ENCODE measurements around the gene RPL28. TPM values are rescaled to one million over a fixed set of nuclear protein-coding genes. Genes with fewer than 3 reads are reported as not detected.

RPL28 gene
- total and polyA plus RNA-seq, 2 of the 4 experiments (the other 2 are of a cell fraction) = 386 to 1,693 TPM

DNA sequence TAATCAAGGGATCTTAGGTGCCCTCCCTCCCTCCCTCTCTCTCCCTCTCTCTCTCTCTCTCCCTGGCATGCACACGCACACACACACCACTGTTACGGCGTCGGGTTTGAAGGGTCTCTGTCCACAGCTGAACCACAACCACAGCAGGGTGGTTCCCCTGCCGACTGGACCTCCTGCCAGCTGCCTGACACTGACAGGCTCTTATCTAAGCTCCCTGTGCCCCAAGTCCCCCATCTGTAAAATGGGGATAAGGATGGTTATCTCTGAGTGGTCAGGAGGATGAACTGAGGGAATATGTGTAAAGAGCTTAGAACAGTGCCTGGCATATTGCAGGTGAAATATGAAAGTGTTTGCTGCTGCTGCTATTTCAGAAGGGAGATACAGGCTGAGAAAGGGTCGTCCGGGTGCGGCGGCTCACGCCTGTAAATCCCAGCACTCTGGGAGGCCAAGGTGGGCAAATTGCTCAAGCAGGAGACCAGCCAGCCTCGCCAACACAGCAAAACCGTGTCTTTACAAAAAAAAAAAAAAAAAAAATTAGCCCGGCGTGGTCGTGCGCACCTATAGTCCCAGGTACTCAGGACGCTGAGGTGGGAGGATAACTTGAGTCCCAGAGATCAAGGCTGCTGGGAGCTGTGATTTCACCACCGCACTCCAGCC is 58.2 kb downstream of the RPL28 start:
- no peak overlapping the region for H3K4me2 ChIP-seq (ENCODE audit: low read depth, low read length)
- DNase-seq = no peak
- H3K4me3 ChIP-seq (ENCODE audit: insufficient read depth, low read depth, low read length) = no peak overlapping the region
- no peak overlapping the region for H3K9ac ChIP-seq (ENCODE audit: low read depth, low read length)
- no peak overlapping the region for H2BK15ac ChIP-seq (ENCODE audit: low read depth, low read length)
- ChIA-PET CTCF (interaction anchor here (0.7 kb wide), 1 partner anchor 322 kb away, joined by 3 read pairs; no protein-coding TSS in a partner anchor), POLR2A (ENCODE audit: unreplicated experiment) (no interaction called here)
- H3K56ac ChIP-seq (ENCODE audit: extremely low read depth, insufficient read depth, low read length) = no peak overlapping the region
- no peak overlapping the region for H2BK5ac ChIP-seq (ENCODE audit: low read depth, low read length, poor library complexity, severe bottlenecking)
- H4K8ac ChIP-seq (ENCODE audit: low read depth in 2 of 2, low read length in 2 of 2) = no peak overlapping the region
- no peaks in the 10 kb centered on the region; the same call in 1 of the 2 replicates for H3K9me1 ChIP-seq (ENCODE audit: insufficient read depth, low read length)
- no peak overlapping the region for H2AFZ ChIP-seq (replicated peaks; ENCODE audit: low read length, poor library complexity)
- no peak overlapping the region for H3K23ac ChIP-seq (ENCODE audit: low read depth, low read length)
- no peak overlapping the region for H2BK20ac ChIP-seq (ENCODE audit: low read depth, low read length)
- H3K79me1 ChIP-seq (ENCODE audit: low read depth in 1 of 2, low read length in 2 of 2) = no peaks in the 10 kb centered on the region
- no peak overlapping the region for H3K14ac ChIP-seq (replicated peaks; ENCODE audit: low read depth, low read length)
- H4K91ac ChIP-seq (ENCODE audit: insufficient read depth, low read depth, low read length) = no peak overlapping the region
- H4K20me1 ChIP-seq (ENCODE audit: insufficient read depth, low read length) = peaks cover 8% of the 10 kb centered on the region; the same call in 1 of the 2 replicates
- H2AK9ac ChIP-seq (replicated peaks; ENCODE audit: low read depth, low read length, poor library complexity) = no peak overlapping the region
- H4K5ac ChIP-seq (ENCODE audit: low read depth, low read length) = no peak overlapping the region
- no peaks in the 10 kb centered on the region for H3K4me1 ChIP-seq (ENCODE audit: control insufficient read depth, insufficient read depth, low read length)
- dilution Hi-C loops (cut with HindIII; ENCODE audit: low sequenced_read_pairs, unreplicated experiment) = no loop called here
- in situ Hi-C loops (cut with MboI; ENCODE audit: low sequenced_read_pairs) = no loop called here
- no peaks in the 10 kb centered on the region for H3K36me3 ChIP-seq (ENCODE audit: control insufficient read depth, insufficient read depth, low read length)
- WGBS, 2 experiments (ENCODE audit: extremely low coverage in 2 of 2, insufficient read length in 1 of 2) = 20% methylated on average over 2 of the region's 18 CpGs; no CpG with 5 or more reads in 1 of the 2 experiments
- peaks cover 67% of the 10 kb centered on the region for H3K27me3 ChIP-seq (ENCODE audit: control insufficient read depth, insufficient read depth, low read length)
- H2BK120ac ChIP-seq (ENCODE audit: low read depth, low read length) = no peak overlapping the region
- no peak overlapping the region for H2AK5ac ChIP-seq (ENCODE audit: low read depth, low read length)
- H3K9me3 ChIP-seq (ENCODE audit: control insufficient read depth, insufficient read depth, low read length) = no peaks in the 10 kb centered on the region
- no TSS peak for BruUV-seq (replicated peaks)
- H3K4ac ChIP-seq (ENCODE audit: low read depth, low read length) = no peak overlapping the region
- H3K18ac ChIP-seq (ENCODE audit: low read depth, low read length) = no peak overlapping the region
- intact Hi-C loops (cut with micrococcal nuclease) = no loop called here
- no peak overlapping the region for H3K27ac ChIP-seq (ENCODE audit: insufficient read depth, low read length)
- no peak for ATAC-seq (ENCODE audit: low read depth)
- TF ChIP-seq CHD1 (IDR thresholded peaks at IDR 0.05; ENCODE audit: low read depth, low read length) (no peak), RAD21 (IDR thresholded peaks at IDR 0.05; ENCODE audit: low read length) (no peak), RCOR1 (IDR thresholded peaks at IDR 0.05; ENCODE audit: insufficient replicate concordance, low read length) (no peak), SMC3 (IDR thresholded peaks at IDR 0.05; ENCODE audit: low read depth, low read length) (no peak), CEBPB (IDR thresholded peaks at IDR 0.05; ENCODE audit: low read depth, low read length) (no peak), RFX5 (IDR thresholded peaks at IDR 0.05; ENCODE audit: low read depth, low read length) (no peak), NFE2L2 (IDR thresholded peaks at IDR 0.05; ENCODE audit: low read depth, low read length) (no peak), FOS (IDR thresholded peaks at IDR 0.05; ENCODE audit: low read depth, low read length) (no peak), MXI1 (IDR thresholded peaks at IDR 0.05; ENCODE audit: borderline replicate concordance, low read depth, low read length) (no peak), BHLHE40 (IDR thresholded peaks at IDR 0.05; ENCODE audit: low read depth, low read length) (no peak), POLR2A (IDR thresholded peaks at IDR 0.05; ENCODE audit: low read depth, low read length) (no peak), MAZ (IDR thresholded peaks at IDR 0.05; ENCODE audit: borderline replicate concordance, low read depth, low read length) (no peak), CTCF (conservative IDR thresholded peaks at IDR 0.05; ENCODE audit: low read depth, low read length) (no peak), MAFK (IDR thresholded peaks at IDR 0.05; ENCODE audit: low read depth, low read length) (no peak)
- TF ChIP-seq, protein P1, sequence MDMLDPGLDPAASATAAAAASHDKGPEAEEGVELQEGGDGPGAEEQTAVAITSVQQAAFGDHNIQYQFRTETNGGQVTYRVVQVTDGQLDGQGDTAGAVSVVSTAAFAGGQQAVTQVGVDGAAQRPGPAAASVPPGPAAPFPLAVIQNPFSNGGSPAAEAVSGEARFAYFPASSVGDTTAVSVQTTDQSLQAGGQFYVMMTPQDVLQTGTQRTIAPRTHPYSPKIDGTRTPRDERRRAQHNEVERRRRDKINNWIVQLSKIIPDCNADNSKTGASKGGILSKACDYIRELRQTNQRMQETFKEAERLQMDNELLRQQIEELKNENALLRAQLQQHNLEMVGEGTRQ (IDR thresholded peaks at IDR 0.05; ENCODE audit: low read depth, low read length) = no peak
- TF ChIP-seq, protein P2, sequence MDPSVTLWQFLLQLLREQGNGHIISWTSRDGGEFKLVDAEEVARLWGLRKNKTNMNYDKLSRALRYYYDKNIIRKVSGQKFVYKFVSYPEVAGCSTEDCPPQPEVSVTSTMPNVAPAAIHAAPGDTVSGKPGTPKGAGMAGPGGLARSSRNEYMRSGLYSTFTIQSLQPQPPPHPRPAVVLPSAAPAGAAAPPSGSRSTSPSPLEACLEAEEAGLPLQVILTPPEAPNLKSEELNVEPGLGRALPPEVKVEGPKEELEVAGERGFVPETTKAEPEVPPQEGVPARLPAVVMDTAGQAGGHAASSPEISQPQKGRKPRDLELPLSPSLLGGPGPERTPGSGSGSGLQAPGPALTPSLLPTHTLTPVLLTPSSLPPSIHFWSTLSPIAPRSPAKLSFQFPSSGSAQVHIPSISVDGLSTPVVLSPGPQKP (IDR thresholded peaks at IDR 0.05; ENCODE audit: borderline replicate concordance, low read depth, low read length) = no peak

Measured in IMR-90 (cell line).